Left lung (tissue), 10 donors: ENCODE results near the gene SETD7. TPM values are rescaled to one million over a fixed set of nuclear protein-coding genes. Genes with fewer than 3 reads are reported as not detected.
A peak's percentile ranks its signal among the peaks of the same experiment; 100 is the strongest.

ENCODE experiments used
- ATAC-seq: fragments of 200-7000 bp; cut with Tn5 transposase; one replicate; pipeline ENCODE4 v1.9.1; 2020; ENCODE audit warnings: moderate library complexity
- DNase-seq, 4 donors: peaks; one replicate each; pipeline ENCODE4 v3.0.0-alpha.2; 2013 to 2020
- H3K27ac ChIP-seq, 2 donors: fragments of 200-600 bp; sonication (generic) in 1 of 2; one replicate each; pipeline versions ENCODE4 v1.5.0 to v1.8.0; 2020 to 2021
- H3K27me3 ChIP-seq, 2 donors: fragments of 200-600 bp; sonication (generic) in 1 of 2; one replicate each; pipeline versions ENCODE4 v1.5.0 to v1.8.0; 2020 to 2021
- H3K36me3 ChIP-seq, 2 donors: fragments of 200-600 bp; sonication (generic) in 1 of 2; one replicate each; pipeline versions ENCODE4 v1.5.0 to v1.8.0; 2020 to 2021
- H3K4me1 ChIP-seq, 2 donors: fragments of 200-600 bp; one replicate each; pipeline ENCODE4 v1.8.0; 2021
- H3K4me3 ChIP-seq, 2 donors: fragments of 200-600 bp; sonication (generic) in 1 of 2; one replicate each; pipeline versions ENCODE4 v1.5.0 to v1.8.0; 2020 to 2021; ENCODE audit warnings: mild to moderate bottlenecking in 1 of 2
- H3K9me3 ChIP-seq, 2 donors: fragments of 200-600 bp; sonication (generic) in 1 of 2; one replicate each; pipeline versions ENCODE4 v1.5.0 to v1.8.0; 2020 to 2021
- CTCF ChIP-seq, 2 donors: fragments of 200-600 bp; sonication (generic) in 1 of 2; IDR thresholded peaks; one replicate each; pipeline versions ENCODE4 v1.5.0 to v1.8.0; 2021; ENCODE audit warnings: antibody characterized with exemption in 2 of 2
- intact Hi-C, 2 donors: fragments of 100-400 bp; cut with DNase I; formaldehyde crosslinking; loops; one replicate each; pipeline versions ENCODE4 v1.11.2 to v1.14.2; 2022
- polyA plus RNA-seq, 6 donors: library from polyadenylated mRNA; unstranded; fragments of 120-200 nt; gene quantifications; one replicate each; pipeline ENCODE4 v1.2.1, GENCODE V29; 2013; ENCODE audit not compliant: insufficient read length in 6 of 6
- total RNA-seq, 2 donors: library from RNA; stranded (reverse); fragmentation: NEBNext Ultra II Directional; extraction: Animal tissue kit (Norgen Biotek cat#: 25700); gene quantifications; one replicate each; pipeline ENCODE4 v1.2.1, GENCODE V29; 2021
- donor health status: DM: no; HTN: yes; CAD: no.
- donor health status: DM: no; HTN: no; CAD: no.

The SETD7 gene
- total and polyA plus RNA-seq, 8 donors, result 17.2 to 51.7 (median 19.5) TPM

DNA sequence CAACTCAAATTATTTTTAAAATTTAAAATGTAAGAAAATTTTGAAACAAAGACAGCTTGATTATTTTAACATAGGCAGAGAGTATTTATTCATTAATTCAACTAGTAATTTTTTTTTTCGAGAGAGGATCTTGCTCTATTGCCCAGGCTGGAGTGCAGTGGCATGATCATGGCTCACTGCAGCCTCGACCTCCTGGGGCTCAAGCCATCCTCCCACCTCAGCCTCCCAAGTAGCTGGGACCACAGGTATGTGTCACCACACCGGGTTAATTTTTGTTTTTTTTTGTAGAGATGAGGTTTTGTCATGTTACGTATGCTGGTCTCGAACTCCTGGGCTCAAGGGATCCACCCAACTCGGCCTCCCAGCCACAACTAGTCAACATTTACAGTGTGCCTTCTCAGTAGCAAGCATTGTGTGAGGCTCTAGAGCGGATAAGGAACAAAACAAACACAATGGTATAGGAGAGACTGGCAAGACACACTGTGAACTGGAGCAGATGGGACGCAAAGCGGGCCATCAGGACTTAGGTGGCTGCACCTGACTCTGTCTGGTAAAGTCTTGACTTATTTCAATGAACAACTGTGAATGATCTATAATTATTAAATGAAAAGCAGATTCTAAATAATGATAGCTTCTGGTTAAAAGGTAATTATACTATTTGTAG lies 21.6 kb downstream of the SETD7 start:
- peaks cover 0 to 7% of the 10 kb centered on the region in 2 donors for H3K4me1 ChIP-seq
- no peaks in the 10 kb centered on the region for H3K27me3 ChIP-seq
- peaks cover 0 to 23% of the 10 kb centered on the region in 2 donors for H3K36me3 ChIP-seq
- intact Hi-C loops, result no loop called here
- TF ChIP-seq CTCF (IDR thresholded peaks at IDR 0.05), result no peak
- H3K4me3 ChIP-seq, result no peak overlapping the region
- no peaks in the 10 kb centered on the region for H3K9me3 ChIP-seq
- no peak for DNase-seq
- no peak for ATAC-seq
- no peak overlapping the region for H3K27ac ChIP-seq

GRCh38 chr4:139533511-139533910 lies 22.5 kb downstream of the SETD7 start:
- no peaks in the 10 kb centered on the region for H3K27me3 ChIP-seq
- no peaks in the 10 kb centered on the region for H3K9me3 ChIP-seq
- no peak for ATAC-seq
- peak in 1 of 4 donors; percentile 53 for DNase-seq
- H3K27ac ChIP-seq, result no peak overlapping the region
- no peak for TF ChIP-seq CTCF (IDR thresholded peaks at IDR 0.05)
- H3K4me3 ChIP-seq, result no peak overlapping the region
- intact Hi-C loops, result no loop called here
- H3K4me1 ChIP-seq, result peaks cover 0 to 16% of the 10 kb centered on the region in 2 donors
- H3K36me3 ChIP-seq, result peaks cover 0 to 30% of the 10 kb centered on the region in 2 donors

DNA sequence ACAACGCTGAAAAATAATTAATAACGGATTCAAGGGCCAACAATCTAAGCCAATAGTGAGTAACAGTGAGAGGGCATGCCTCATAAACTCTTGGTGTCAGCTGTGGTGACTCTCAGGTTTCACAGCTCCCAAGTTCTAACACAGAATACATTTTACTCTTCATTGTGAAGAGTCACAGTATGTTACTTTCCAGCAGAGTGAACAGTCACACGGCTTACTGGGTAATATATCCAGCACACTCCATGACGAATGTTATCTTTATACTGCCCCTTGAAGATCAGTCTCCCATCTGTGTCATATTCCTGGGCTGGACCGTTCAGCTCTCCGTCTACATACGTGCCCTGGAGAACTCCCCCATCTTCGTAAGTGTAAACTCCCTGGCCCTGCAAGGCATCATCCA lies 23.1 kb downstream of the SETD7 start:
- DNase-seq, result no peak
- no peak overlapping the region for H3K4me3 ChIP-seq
- intact Hi-C loops, result no loop called here
- no peak for TF ChIP-seq CTCF (IDR thresholded peaks at IDR 0.05)
- peaks cover 0 to 35% of the 10 kb centered on the region in 2 donors for H3K36me3 ChIP-seq
- no peak for ATAC-seq
- H3K9me3 ChIP-seq, result no peaks in the 10 kb centered on the region
- H3K4me1 ChIP-seq, result peaks cover 0 to 18% of the 10 kb centered on the region in 2 donors
- H3K27me3 ChIP-seq, result no peaks in the 10 kb centered on the region
- no peak overlapping the region for H3K27ac ChIP-seq

- Histone ChIP-seq H3K4me3 (no peak overlapping the region), H3K9me3 (no peaks in the 10 kb centered on the region), H3K36me3 (peaks cover 0 to 52% of the 10 kb centered on the region in 2 donors), H3K4me1 (peaks cover 0 to 18% of the 10 kb centered on the region in 2 donors), H3K27ac (no peak overlapping the region), H3K27me3 (no peaks in the 10 kb centered on the region)
- peak; percentile 45 to 52 for TF ChIP-seq CTCF (IDR thresholded peaks at IDR 0.05)
- intact Hi-C loops, result no loop called here
- ATAC-seq, result peak; percentile 87
- DNase-seq, result no peak
These were observed 25.1 kb downstream of the SETD7 start for GRCh38 chr4:139530833-139531427.

DNA sequence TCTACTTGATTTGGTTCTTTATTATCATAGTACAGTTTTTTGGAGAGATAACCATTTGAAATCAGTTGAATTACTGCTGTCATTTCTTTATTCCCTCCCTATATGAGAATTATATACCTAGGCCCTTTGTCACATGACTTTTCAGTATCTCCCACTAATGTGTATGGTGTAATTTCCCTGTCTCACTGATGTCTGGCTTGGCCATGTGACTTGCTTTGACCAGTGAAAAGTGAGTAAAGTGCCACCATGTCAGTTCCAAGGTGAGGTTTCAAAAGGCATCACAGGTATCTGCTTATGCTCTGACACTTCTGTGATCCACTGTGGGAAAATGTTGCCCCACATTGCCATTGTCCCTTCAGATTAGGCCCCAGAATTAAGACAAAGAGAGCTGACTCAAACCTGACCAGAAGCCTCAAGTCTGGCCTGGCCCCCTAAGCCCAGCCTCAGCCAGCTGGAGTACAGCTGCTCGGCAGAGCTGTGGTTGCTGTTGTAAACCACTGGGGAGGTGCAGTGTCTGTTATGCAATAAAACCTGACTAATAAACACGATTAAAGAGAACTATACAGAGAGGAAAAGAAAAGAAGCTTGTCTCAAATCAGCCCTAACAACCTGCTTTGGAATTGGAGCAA lies 27.5 kb downstream of the SETD7 start:
- intact Hi-C loops, result no loop called here
- H3K27me3 ChIP-seq, result no peaks in the 10 kb centered on the region
- no peaks in the 10 kb centered on the region for H3K9me3 ChIP-seq
- H3K4me3 ChIP-seq, result no peak overlapping the region
- H3K36me3 ChIP-seq, result peaks cover 0 to 70% of the 10 kb centered on the region in 2 donors
- peak overlapping the region in 1 of 2 donors; percentile 1 for H3K27ac ChIP-seq
- H3K4me1 ChIP-seq, result peaks cover 0 to 18% of the 10 kb centered on the region in 2 donors
- peak; percentile 66 for ATAC-seq
- DNase-seq, result peak in 3 of 4 donors; percentile 45 to 85 (median 65)
- TF ChIP-seq CTCF (IDR thresholded peaks at IDR 0.05), result no peak
